Cardiac muscle cell (in vitro differentiated cells and primary cell): Measurements from ENCODE around the gene TSEN54. TPM values are rescaled to one million over a fixed set of nuclear protein-coding genes. Genes with fewer than 3 reads are reported as not detected.

Experiments
- DNase-seq, 2 donors: peaks; one replicate each; pipeline versions ENCODE4 v3.0.0 to v3.0.0-alpha.2; 2010 to 2017; ENCODE audit warnings: low read depth in 1 of 2, low spot score in 1 of 2
- H3K27ac ChIP-seq: fragments of 200-600 bp; sonication (generic); 2 replicates; pipeline ENCODE4 v1.5.1; 2016
- H3K27me3 ChIP-seq: fragments of 200-600 bp; sonication (generic); 2 replicates; pipeline ENCODE4 v1.6.0; 2016; ENCODE audit warnings: control low read depth
- H3K36me3 ChIP-seq: fragments of 200-600 bp; sonication (generic); 2 replicates; pipeline ENCODE4 v1.5.1; 2016; ENCODE audit warnings: control low read depth
- H3K4me1 ChIP-seq: fragments of 200-600 bp; sonication (generic); 2 replicates; pipeline ENCODE4 v1.8.1; 2017; ENCODE audit warnings: low read depth, mild to moderate bottlenecking, mixed run types
- H3K4me3 ChIP-seq: fragments of 200-600 bp; sonication (generic); 2 replicates; pipeline ENCODE4 v1.5.1; 2016; ENCODE audit warnings: mild to moderate bottlenecking
- H3K9me3 ChIP-seq: fragments of 200-600 bp; sonication (generic); 2 replicates; pipeline ENCODE4 v1.5.1; 2017; ENCODE audit warnings: low read depth, mild to moderate bottlenecking, control low read depth
- polyA plus RNA-seq: library from polyadenylated mRNA; unstranded; fragments of >200 nt; fragmentation: Nextera tagmentation; extraction: Ambion mirVana; gene quantifications from 2 replicates; pipeline ENCODE4 v1.2.1, GENCODE V29; 2016
- total RNA-seq: library from RNA; depleted of rRNA; stranded (reverse); fragments of >200 nt; gene quantifications from 2 replicates; pipeline ENCODE4 v1.2.3, GENCODE V29; 2016
- TF ChIP-seq, protein P1 (sequence below): IDR thresholded peaks from 2 replicates; pipeline ENCODE4 v1.5.1; 2012; ENCODE audit warnings: low read depth, mild to moderate bottlenecking, low read length

Gene TSEN54
- total and polyA plus RNA-seq, 2 experiments from 2014 or later: 64.4 to 70.5 TPM

DNA sequence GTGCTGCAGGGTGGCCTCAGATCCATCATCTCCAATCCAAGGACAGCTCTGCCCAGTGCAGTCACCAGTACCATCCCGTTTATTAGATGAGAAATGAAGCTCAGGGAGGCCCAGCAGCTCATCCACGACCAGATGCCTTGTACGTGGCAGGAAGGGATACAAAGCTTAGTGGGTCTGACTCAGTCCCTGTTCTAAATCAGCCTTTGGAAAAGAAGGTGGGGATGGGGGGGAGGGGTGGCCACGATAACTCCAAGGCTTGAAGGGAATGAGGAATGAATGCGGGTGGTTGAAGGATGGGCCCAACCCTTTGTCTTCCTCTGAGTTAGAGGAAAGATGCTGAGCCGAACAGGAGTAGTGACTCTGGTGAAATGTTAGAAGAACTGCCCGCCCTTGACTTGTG, 34.9 kb downstream of the TSEN54 start:
- TF ChIP-seq, protein P1, sequence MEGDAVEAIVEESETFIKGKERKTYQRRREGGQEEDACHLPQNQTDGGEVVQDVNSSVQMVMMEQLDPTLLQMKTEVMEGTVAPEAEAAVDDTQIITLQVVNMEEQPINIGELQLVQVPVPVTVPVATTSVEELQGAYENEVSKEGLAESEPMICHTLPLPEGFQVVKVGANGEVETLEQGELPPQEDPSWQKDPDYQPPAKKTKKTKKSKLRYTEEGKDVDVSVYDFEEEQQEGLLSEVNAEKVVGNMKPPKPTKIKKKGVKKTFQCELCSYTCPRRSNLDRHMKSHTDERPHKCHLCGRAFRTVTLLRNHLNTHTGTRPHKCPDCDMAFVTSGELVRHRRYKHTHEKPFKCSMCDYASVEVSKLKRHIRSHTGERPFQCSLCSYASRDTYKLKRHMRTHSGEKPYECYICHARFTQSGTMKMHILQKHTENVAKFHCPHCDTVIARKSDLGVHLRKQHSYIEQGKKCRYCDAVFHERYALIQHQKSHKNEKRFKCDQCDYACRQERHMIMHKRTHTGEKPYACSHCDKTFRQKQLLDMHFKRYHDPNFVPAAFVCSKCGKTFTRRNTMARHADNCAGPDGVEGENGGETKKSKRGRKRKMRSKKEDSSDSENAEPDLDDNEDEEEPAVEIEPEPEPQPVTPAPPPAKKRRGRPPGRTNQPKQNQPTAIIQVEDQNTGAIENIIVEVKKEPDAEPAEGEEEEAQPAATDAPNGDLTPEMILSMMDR: no peak
- Histone ChIP-seq H3K4me1 (peaks cover 30% of the 10 kb centered on the region), H3K4me3 (no peak overlapping the region), H3K27ac (no peak overlapping the region), H3K27me3 (no peaks in the 10 kb centered on the region), H3K9me3 (no peaks in the 10 kb centered on the region), H3K36me3 (no peaks in the 10 kb centered on the region)
- no peak for DNase-seq

GRCh38 chr17:75552425-75553294, 36.3 kb downstream of the TSEN54 start:
- no peaks in the 10 kb centered on the region for H3K36me3 ChIP-seq
- TF ChIP-seq, protein P1: no peak
- DNase-seq: peak; percentile 50 to 69
- no peaks in the 10 kb centered on the region for H3K27me3 ChIP-seq
- H3K27ac ChIP-seq: peak overlapping the region; percentile 97
- H3K4me1 ChIP-seq: peaks cover 36% of the 10 kb centered on the region
- H3K9me3 ChIP-seq: no peaks in the 10 kb centered on the region
- no peak overlapping the region for H3K4me3 ChIP-seq

GRCh38 chr17:75553295-75554110, 37.2 kb downstream of the TSEN54 start:
- H3K9me3 ChIP-seq: no peaks in the 10 kb centered on the region
- TF ChIP-seq, protein P1: no peak
- H3K27me3 ChIP-seq: no peaks in the 10 kb centered on the region
- peak in 1 of 2 donors; percentile 4 for DNase-seq
- no peak overlapping the region for H3K4me3 ChIP-seq
- peak overlapping the region; percentile 97 for H3K27ac ChIP-seq
- peaks cover 38% of the 10 kb centered on the region for H3K4me1 ChIP-seq
- no peaks in the 10 kb centered on the region for H3K36me3 ChIP-seq

- Histone ChIP-seq H3K4me1 (peaks cover 23% of the 10 kb centered on the region), H3K4me3 (no peak overlapping the region), H3K36me3 (no peaks in the 10 kb centered on the region), H3K27me3 (no peaks in the 10 kb centered on the region), H3K9me3 (no peaks in the 10 kb centered on the region), H3K27ac (no peak overlapping the region)
- TF ChIP-seq, protein P1: no peak
- no peak for DNase-seq
Observed at GRCh38 chr17:75555679-75556153, 39.4 kb downstream of the TSEN54 start.

GRCh38 chr17:75557075-75557851, 40.9 kb downstream of the TSEN54 start:
- peak; percentile 35 to 58 for DNase-seq
- H3K27ac ChIP-seq: peak overlapping the region; percentile 43
- TF ChIP-seq, protein P1: no peak

More at GRCh38 chr17:75557075-75557851, 40.9 kb downstream of the TSEN54 start:
- Histone ChIP-seq H3K9me3 (no peaks in the 10 kb centered on the region), H3K4me3 (no peak overlapping the region), H3K4me1 (peaks cover 23% of the 10 kb centered on the region), H3K27me3 (no peaks in the 10 kb centered on the region), H3K36me3 (no peaks in the 10 kb centered on the region)
